ENCODE data around the gene CAPSL. TPM values are rescaled to one million over a fixed set of nuclear protein-coding genes. Genes with fewer than 3 reads are reported as not detected.

Gene CAPSL
- total RNA-seq, 2 experiments from 2014 or later = not detected

- DNase-seq = peak; percentile 64
- no peak overlapping the region for H3K4me3 Mint-ChIP-seq
- H3K4me1 Mint-ChIP-seq = peaks cover 39% of the 10 kb centered on the region
- H3K27me3 Mint-ChIP-seq = peaks cover 5% of the 10 kb centered on the region
- no peak overlapping the region for H3K27ac Mint-ChIP-seq
- H3K9me3 Mint-ChIP-seq = no peaks in the 10 kb centered on the region
- POLR2A ChIA-PET = interaction anchor here (0.6 to 1.3 kb wide), 4 partner anchors 148 to 310 kb away, joined by 3 to 5 read pairs (median 4); no protein-coding TSS in a partner anchor
- no peaks in the 10 kb centered on the region for H3K36me3 Mint-ChIP-seq (ENCODE audit: low read depth)
- CTCF ChIA-PET = interaction anchor here (0.6 to 7.8 kb wide), 39 partner anchors 9 to 838 kb away, joined by 3 to 138 read pairs (median 5); partner anchors contain the start of genes IL7R and SPEF2
These were observed 11.9 kb downstream of the CAPSL start for GRCh38 chr5:35926389-35927051.

GRCh38 chr5:35924950-35925722 is 13.3 kb downstream of the CAPSL start:
- H3K4me3 Mint-ChIP-seq = peak overlapping the region; percentile 62
- peak; percentile 88 for DNase-seq
- CTCF ChIA-PET = interaction anchor here (0.5 to 7.8 kb wide), 44 partner anchors 8 to 446 kb away, joined by 3 to 138 read pairs (median 4); partner anchors contain the start of genes CAPSL and SPEF2
- H3K27ac Mint-ChIP-seq = peak overlapping the region; percentile 64
- peaks cover 5% of the 10 kb centered on the region for H3K27me3 Mint-ChIP-seq
- peaks cover 2% of the 10 kb centered on the region for H3K36me3 Mint-ChIP-seq (ENCODE audit: low read depth)
- H3K9me3 Mint-ChIP-seq = peaks cover 3% of the 10 kb centered on the region
- POLR2A ChIA-PET = interaction anchor here (0.7 to 1.5 kb wide), 7 partner anchors 43 to 288 kb away, joined by 3 to 7 read pairs (median 4); no protein-coding TSS in a partner anchor
- peaks cover 43% of the 10 kb centered on the region for H3K4me1 Mint-ChIP-seq

GRCh38 chr5:35924122-35924949 is 14.1 kb downstream of the CAPSL start:
- peak overlapping the region; percentile 62 for H3K4me3 Mint-ChIP-seq
- H3K4me1 Mint-ChIP-seq = peaks cover 50% of the 10 kb centered on the region
- DNase-seq = no peak
- H3K36me3 Mint-ChIP-seq (ENCODE audit: low read depth) = peaks cover 7% of the 10 kb centered on the region
- peak overlapping the region; percentile 64 for H3K27ac Mint-ChIP-seq
- ChIA-PET CTCF (interaction anchor here (0.7 to 7.8 kb wide), 28 partner anchors 9 to 309 kb away, joined by 3 to 138 read pairs (median 4); partner anchors contain the start of genes CAPSL and SPEF2), POLR2A (interaction anchor here (0.5 to 1.5 kb wide), 8 partner anchors 43 to 739 kb away, joined by 3 to 7 read pairs (median 4); no protein-coding TSS in a partner anchor)
- peaks cover 5% of the 10 kb centered on the region for H3K27me3 Mint-ChIP-seq
- H3K9me3 Mint-ChIP-seq = peaks cover 8% of the 10 kb centered on the region

DNA sequence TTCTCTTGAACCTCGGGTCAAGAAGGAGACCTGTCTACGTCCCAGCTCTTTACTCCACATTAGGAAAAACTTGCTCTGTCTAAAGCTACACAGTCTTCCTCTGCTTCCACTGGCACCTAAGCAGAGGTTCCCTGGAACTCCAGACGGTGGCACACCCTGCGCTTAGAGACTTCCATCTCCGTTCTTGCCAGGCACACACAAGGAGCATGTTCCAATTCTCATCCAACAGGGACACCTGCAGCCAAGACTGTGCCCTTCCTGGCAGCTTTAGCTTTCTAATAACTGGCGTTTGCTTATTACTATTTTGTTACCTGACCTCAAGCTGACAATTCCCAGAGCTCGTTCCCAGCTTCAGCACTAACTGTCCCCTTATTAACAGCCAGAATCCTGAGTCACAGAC is 16.0 kb downstream of the CAPSL start:
- H3K27me3 Mint-ChIP-seq = peaks cover 5% of the 10 kb centered on the region
- ChIA-PET POLR2A (no interaction called here), CTCF (no interaction called here)
- H3K9me3 Mint-ChIP-seq = peaks cover 14% of the 10 kb centered on the region
- H3K4me3 Mint-ChIP-seq = no peak overlapping the region
- no peak for DNase-seq
- H3K4me1 Mint-ChIP-seq = peaks cover 62% of the 10 kb centered on the region
- no peak overlapping the region for H3K27ac Mint-ChIP-seq
- H3K36me3 Mint-ChIP-seq (ENCODE audit: low read depth) = peaks cover 16% of the 10 kb centered on the region

GRCh38 chr5:35921930-35922329 is 16.5 kb downstream of the CAPSL start:
- Mint-ChIP-seq H3K4me1 (peaks cover 62% of the 10 kb centered on the region), H3K27ac (no peak overlapping the region), H3K27me3 (peaks cover 5% of the 10 kb centered on the region), H3K36me3 (ENCODE audit: low read depth) (peaks cover 16% of the 10 kb centered on the region), H3K9me3 (peaks cover 14% of the 10 kb centered on the region), H3K4me3 (no peak overlapping the region)
- DNase-seq = no peak
- CTCF ChIA-PET = no interaction called here
- POLR2A ChIA-PET = no interaction called here

GRCh38 chr5:35920890-35921289 is 17.5 kb downstream of the CAPSL start:
- H3K4me1 Mint-ChIP-seq = peaks cover 56% of the 10 kb centered on the region
- H3K36me3 Mint-ChIP-seq (ENCODE audit: low read depth) = peaks cover 22% of the 10 kb centered on the region
- H3K27me3 Mint-ChIP-seq = peaks cover 5% of the 10 kb centered on the region
- no peak for DNase-seq
- no peak overlapping the region for H3K4me3 Mint-ChIP-seq
- peaks cover 20% of the 10 kb centered on the region for H3K9me3 Mint-ChIP-seq
- H3K27ac Mint-ChIP-seq = no peak overlapping the region
- ChIA-PET POLR2A (interaction anchor here (1.1 to 1.3 kb wide), 3 partner anchors 13 to 98 kb away, joined by 3 read pairs; no protein-coding TSS in a partner anchor), CTCF (interaction anchor here (1.0 to 2.9 kb wide), 2 partner anchors 144 to 262 kb away, joined by 3 to 17 read pairs; no protein-coding TSS in a partner anchor)

- no peaks in the 10 kb centered on the region for H3K27me3 Mint-ChIP-seq
- peak; percentile 29 for DNase-seq
- no peak overlapping the region for H3K4me3 Mint-ChIP-seq
- CTCF ChIA-PET = interaction anchor here (1.0 to 2.9 kb wide), 2 partner anchors 142 to 268 kb away, joined by 3 to 17 read pairs; no protein-coding TSS in a partner anchor
- H3K27ac Mint-ChIP-seq = peak overlapping the region; percentile 11
- H3K9me3 Mint-ChIP-seq = peaks cover 27% of the 10 kb centered on the region
- H3K4me1 Mint-ChIP-seq = peaks cover 43% of the 10 kb centered on the region
- peaks cover 31% of the 10 kb centered on the region for H3K36me3 Mint-ChIP-seq (ENCODE audit: low read depth)
- POLR2A ChIA-PET = interaction anchor here (2.1 kb wide), 1 partner anchor 17 kb away, joined by 6 read pairs; no protein-coding TSS in a partner anchor
These were observed 19.2 kb downstream of the CAPSL start for GRCh38 chr5:35919191-35919590.

DNA sequence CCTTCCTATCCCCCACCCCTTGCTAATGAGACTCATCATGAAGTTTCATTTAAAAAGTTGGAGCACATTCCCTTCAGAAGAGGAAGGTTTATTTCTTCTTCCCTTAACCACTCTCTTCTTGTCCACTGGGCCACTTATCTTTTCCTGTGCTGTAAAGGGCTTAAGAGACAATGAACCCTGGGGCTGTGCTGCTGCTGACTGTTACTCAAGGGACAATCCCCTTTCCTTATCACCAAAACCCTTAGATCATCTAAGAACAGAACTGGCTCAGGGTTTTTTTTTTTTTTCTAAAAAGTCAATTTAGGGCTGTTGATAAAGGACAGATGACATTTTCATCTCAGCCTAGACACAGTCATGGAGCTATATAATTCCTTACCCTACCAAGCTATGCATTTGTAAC is 29.6 kb downstream of the CAPSL start:
- CTCF ChIA-PET = interaction anchor here (1.0 to 1.2 kb wide), 2 partner anchors 46 to 258 kb away, joined by 3 read pairs; no protein-coding TSS in a partner anchor
- Mint-ChIP-seq H3K4me3 (no peak overlapping the region), H3K9me3 (peaks cover 26% of the 10 kb centered on the region), H3K27me3 (no peaks in the 10 kb centered on the region), H3K27ac (peak overlapping the region; percentile 24), H3K4me1 (peaks cover 36% of the 10 kb centered on the region), H3K36me3 (ENCODE audit: low read depth) (peaks cover 45% of the 10 kb centered on the region)
- no peak for DNase-seq
- POLR2A ChIA-PET = no interaction called here

DNA sequence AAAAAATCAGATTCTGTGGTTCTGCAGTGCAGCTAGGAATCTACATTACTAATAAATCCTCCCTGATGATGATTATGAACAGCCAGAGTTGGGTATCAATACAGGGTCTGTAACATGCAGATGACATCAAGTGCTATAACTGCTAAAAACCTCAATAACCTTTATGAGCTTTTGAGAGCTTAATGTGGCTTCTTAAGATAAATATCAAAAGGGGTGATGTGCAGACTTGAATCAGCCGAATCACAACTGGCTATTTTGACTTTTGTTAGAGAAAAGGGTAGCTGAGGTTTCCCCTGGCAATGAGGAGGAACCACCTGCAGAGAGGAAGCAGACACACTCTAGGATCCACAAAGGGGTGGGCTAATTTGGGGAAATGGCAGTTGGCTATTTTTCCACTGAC is 30.2 kb downstream of the CAPSL start:
- Mint-ChIP-seq H3K27me3 (no peaks in the 10 kb centered on the region), H3K4me3 (no peak overlapping the region), H3K9me3 (peaks cover 23% of the 10 kb centered on the region), H3K4me1 (peaks cover 42% of the 10 kb centered on the region), H3K36me3 (ENCODE audit: low read depth) (peaks cover 42% of the 10 kb centered on the region), H3K27ac (peak overlapping the region; percentile 44)
- DNase-seq = no peak
- ChIA-PET POLR2A (interaction anchor here (0.9 to 1.2 kb wide), 2 partner anchors 12 to 54 kb away, joined by 3 read pairs; no protein-coding TSS in a partner anchor), CTCF (interaction anchor here (1.1 to 1.2 kb wide), 2 partner anchors 17 to 257 kb away, joined by 3 to 6 read pairs; no protein-coding TSS in a partner anchor)

- Mint-ChIP-seq H3K27me3 (no peaks in the 10 kb centered on the region), H3K4me1 (peaks cover 75% of the 10 kb centered on the region), H3K9me3 (peaks cover 9% of the 10 kb centered on the region), H3K36me3 (ENCODE audit: low read depth) (peaks cover 19% of the 10 kb centered on the region), H3K27ac (peak overlapping the region; percentile 69), H3K4me3 (no peak overlapping the region)
- CTCF ChIA-PET = interaction anchor here (0.9 to 1.7 kb wide), 4 partner anchors 21 to 253 kb away, joined by 3 to 5 read pairs (median 3); no protein-coding TSS in a partner anchor
- DNase-seq = peak; percentile 38
- POLR2A ChIA-PET = interaction anchor here (0.8 to 2.8 kb wide), 6 partner anchors 11 to 81 kb away, joined by 3 to 12 read pairs (median 3); partner anchors contain the start of gene IL7R
These were observed 33.8 kb downstream of the CAPSL start for GRCh38 chr5:35904443-35905132.

- Mint-ChIP-seq H3K27ac (peak overlapping the region; percentile 69), H3K4me3 (no peak overlapping the region), H3K27me3 (no peaks in the 10 kb centered on the region), H3K4me1 (peaks cover 79% of the 10 kb centered on the region), H3K36me3 (ENCODE audit: low read depth) (peaks cover 19% of the 10 kb centered on the region), H3K9me3 (peaks cover 9% of the 10 kb centered on the region)
- CTCF ChIA-PET = interaction anchor here (0.9 to 1.7 kb wide), 3 partner anchors 21 to 73 kb away, joined by 3 read pairs; no protein-coding TSS in a partner anchor
- DNase-seq = no peak
- POLR2A ChIA-PET = interaction anchor here (0.8 to 2.8 kb wide), 6 partner anchors 24 to 81 kb away, joined by 3 to 20 read pairs (median 4); partner anchors contain the start of gene IL7R
These were observed 34.7 kb downstream of the CAPSL start for GRCh38 chr5:35903631-35904203.

Data from activated CD4-positive, alpha-beta memory T cell treated with anti-CD3 and anti-CD28 coated beads, Interleukin-2, amount 10 ng/mL, durations not matched to agents 7 days and 5 days (primary cell).